ENCODE data around the gene NBEA. TPM values are rescaled to one million over a fixed set of nuclear protein-coding genes. Genes with fewer than 3 reads are reported as not detected.

NBEA gene
- total RNA-seq, 1 donor from 2014 or later, result 23.5 TPM

DNA sequence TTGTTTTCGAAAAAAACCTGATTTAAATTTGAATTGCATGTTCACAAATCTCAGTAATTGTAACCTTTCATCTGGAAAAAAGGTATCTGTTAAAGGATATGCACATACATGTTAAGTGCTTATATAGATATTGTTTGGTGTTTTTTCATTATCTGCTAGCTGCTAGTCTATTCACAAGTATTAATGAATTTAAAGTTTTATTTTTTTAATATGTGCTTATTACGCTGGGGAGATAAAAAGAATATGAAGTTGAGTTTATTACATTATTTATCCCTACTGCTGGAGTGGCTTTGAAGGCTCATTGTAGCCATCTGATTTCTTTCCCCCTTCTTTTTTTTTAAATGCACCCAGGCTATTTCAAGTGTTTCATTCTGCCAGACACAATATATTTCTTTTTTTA, 538.3 kb downstream of the NBEA start:
- Histone ChIP-seq H3K36me3 (ENCODE audit: control insufficient read depth in 3 of 3, insufficient read depth in 3 of 3, low read length in 3 of 3) (no peaks in the 10 kb centered on the region), H3K27ac (ENCODE audit: low read depth, low read length) (no peak overlapping the region), H3K9ac (ENCODE audit: low read depth in 1 of 3, low read length in 3 of 3) (no peak overlapping the region), H3K4me1 (ENCODE audit: control insufficient read depth in 3 of 3, insufficient read depth in 3 of 3, low read length in 3 of 3) (peaks cover 0 to 5% (median 4%) of the 10 kb centered on the region in 3 donors), H3K27me3 (ENCODE audit: control insufficient read depth in 3 of 3, insufficient read depth in 3 of 3, low read length in 3 of 3) (no peaks in the 10 kb centered on the region), H3K9me3 (ENCODE audit: control insufficient read depth in 3 of 3, low read length in 3 of 3) (no peaks in the 10 kb centered on the region), H3K4me3 (ENCODE audit: low read length in 3 of 3) (no peak overlapping the region)

DNA sequence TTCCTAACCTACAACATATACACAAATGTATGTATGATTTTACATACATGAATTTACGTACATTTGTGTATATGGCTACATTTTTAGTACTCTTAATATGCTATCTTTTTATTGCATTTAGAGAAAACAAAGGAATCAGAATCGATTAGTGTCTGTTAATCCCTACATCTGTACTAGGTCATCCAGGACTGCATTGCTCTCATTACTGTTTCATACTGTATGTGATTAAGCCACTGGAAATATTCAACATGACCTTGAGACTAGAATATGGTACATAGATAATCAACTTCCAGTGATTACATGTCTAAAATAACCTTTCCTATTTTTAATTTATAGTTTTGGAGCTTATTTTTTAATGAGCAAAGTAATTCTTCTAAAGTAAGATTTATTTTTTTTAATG, 539.7 kb downstream of the NBEA start:
- no peaks in the 10 kb centered on the region for H3K36me3 ChIP-seq (ENCODE audit: control insufficient read depth in 3 of 3, insufficient read depth in 3 of 3, low read length in 3 of 3)
- H3K9ac ChIP-seq (ENCODE audit: low read depth in 1 of 3, low read length in 3 of 3), result no peak overlapping the region
- no peaks in the 10 kb centered on the region for H3K9me3 ChIP-seq (ENCODE audit: control insufficient read depth in 3 of 3, low read length in 3 of 3)
- no peaks in the 10 kb centered on the region for H3K27me3 ChIP-seq (ENCODE audit: control insufficient read depth in 3 of 3, insufficient read depth in 3 of 3, low read length in 3 of 3)
- H3K27ac ChIP-seq (ENCODE audit: low read depth, low read length), result no peak overlapping the region
- no peak overlapping the region for H3K4me3 ChIP-seq (ENCODE audit: low read length in 3 of 3)
- peaks cover 0 to under 1% (median 0%) of the 10 kb centered on the region in 3 donors for H3K4me1 ChIP-seq (ENCODE audit: control insufficient read depth in 3 of 3, insufficient read depth in 3 of 3, low read length in 3 of 3)

DNA sequence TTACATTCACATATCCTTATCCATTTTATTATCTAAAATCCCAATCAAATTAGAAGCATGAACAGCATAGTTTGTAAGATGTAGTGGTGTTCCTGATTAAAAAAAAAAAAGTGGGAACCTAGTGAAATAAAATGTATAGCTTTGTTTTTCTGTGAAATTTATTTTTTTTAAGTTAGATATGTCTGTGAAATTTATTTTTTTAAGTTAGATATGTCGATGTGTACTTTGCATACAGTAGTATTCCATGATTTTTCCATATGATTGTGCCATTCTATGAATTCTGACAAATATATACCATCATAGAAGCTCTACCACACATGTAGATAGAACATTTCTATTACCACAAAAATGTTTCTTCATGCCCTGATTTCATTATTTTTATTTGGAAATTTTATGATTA, 540.5 kb downstream of the NBEA start:
- H3K4me3 ChIP-seq (ENCODE audit: low read length in 3 of 3), result no peak overlapping the region
- H3K27me3 ChIP-seq (ENCODE audit: control insufficient read depth in 3 of 3, insufficient read depth in 3 of 3, low read length in 3 of 3), result no peaks in the 10 kb centered on the region
- H3K9me3 ChIP-seq (ENCODE audit: control insufficient read depth in 3 of 3, low read length in 3 of 3), result no peaks in the 10 kb centered on the region
- H3K4me1 ChIP-seq (ENCODE audit: control insufficient read depth in 3 of 3, insufficient read depth in 3 of 3, low read length in 3 of 3), result no peaks in the 10 kb centered on the region
- no peaks in the 10 kb centered on the region for H3K36me3 ChIP-seq (ENCODE audit: control insufficient read depth in 3 of 3, insufficient read depth in 3 of 3, low read length in 3 of 3)
- no peak overlapping the region for H3K9ac ChIP-seq (ENCODE audit: low read depth in 1 of 3, low read length in 3 of 3)
- no peak overlapping the region for H3K27ac ChIP-seq (ENCODE audit: low read depth, low read length)

DNA sequence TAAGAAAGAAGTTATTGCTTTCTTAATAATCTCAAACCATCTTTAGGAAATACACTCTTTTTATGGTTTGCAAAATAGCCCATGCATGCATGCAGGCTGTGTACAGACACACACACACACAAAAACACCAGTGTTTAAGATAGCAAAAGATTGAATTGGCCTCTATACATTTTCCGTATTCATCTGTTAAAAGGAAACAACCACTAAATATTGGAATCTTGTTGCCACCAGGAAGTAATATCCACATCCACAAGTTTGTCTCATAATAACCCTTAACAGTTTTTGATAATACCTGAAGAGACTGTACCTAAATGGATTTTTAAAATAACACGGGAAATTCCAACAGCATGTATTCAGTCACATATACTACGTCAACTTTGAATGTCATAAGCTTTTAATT, 541.7 kb downstream of the NBEA start:
- H3K9ac ChIP-seq (ENCODE audit: low read depth in 1 of 3, low read length in 3 of 3), result no peak overlapping the region
- H3K4me1 ChIP-seq (ENCODE audit: control insufficient read depth in 3 of 3, insufficient read depth in 3 of 3, low read length in 3 of 3), result no peaks in the 10 kb centered on the region
- H3K9me3 ChIP-seq (ENCODE audit: control insufficient read depth in 3 of 3, low read length in 3 of 3), result no peaks in the 10 kb centered on the region
- no peaks in the 10 kb centered on the region for H3K36me3 ChIP-seq (ENCODE audit: control insufficient read depth in 3 of 3, insufficient read depth in 3 of 3, low read length in 3 of 3)
- no peak overlapping the region for H3K27ac ChIP-seq (ENCODE audit: low read depth, low read length)
- no peaks in the 10 kb centered on the region for H3K27me3 ChIP-seq (ENCODE audit: control insufficient read depth in 3 of 3, insufficient read depth in 3 of 3, low read length in 3 of 3)
- H3K4me3 ChIP-seq (ENCODE audit: low read length in 3 of 3), result no peak overlapping the region

- H3K9ac ChIP-seq (ENCODE audit: low read depth in 1 of 3, low read length in 3 of 3), result no peak overlapping the region
- no peaks in the 10 kb centered on the region for H3K4me1 ChIP-seq (ENCODE audit: control insufficient read depth in 3 of 3, insufficient read depth in 3 of 3, low read length in 3 of 3)
- no peak overlapping the region for H3K27ac ChIP-seq (ENCODE audit: low read depth, low read length)
- H3K4me3 ChIP-seq (ENCODE audit: low read length in 3 of 3), result no peak overlapping the region
- H3K27me3 ChIP-seq (ENCODE audit: control insufficient read depth in 3 of 3, insufficient read depth in 3 of 3, low read length in 3 of 3), result no peaks in the 10 kb centered on the region
- no peaks in the 10 kb centered on the region for H3K36me3 ChIP-seq (ENCODE audit: control insufficient read depth in 3 of 3, insufficient read depth in 3 of 3, low read length in 3 of 3)
- H3K9me3 ChIP-seq (ENCODE audit: control insufficient read depth in 3 of 3, low read length in 3 of 3), result no peaks in the 10 kb centered on the region
These were observed 542.3 kb downstream of the NBEA start for GRCh38 chr13:35484384-35484783.

DNA sequence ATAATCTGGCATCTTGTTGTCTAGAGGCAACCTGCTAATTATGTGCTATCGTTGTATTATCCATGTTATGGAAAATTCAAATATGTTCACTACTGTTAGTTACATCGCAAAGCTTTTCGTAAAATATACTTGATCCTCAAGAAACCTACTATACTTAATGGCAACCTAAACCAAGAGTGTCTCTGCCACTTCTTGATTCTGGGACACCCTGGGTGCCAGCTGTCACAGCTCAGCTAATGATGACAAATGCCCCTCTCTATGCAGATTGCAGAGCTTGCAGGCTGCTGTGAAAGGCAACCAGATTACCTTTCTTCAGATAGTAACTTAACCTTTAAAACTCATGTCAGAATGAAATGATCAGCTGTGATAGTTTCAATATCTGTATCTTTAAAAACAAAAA, 543.4 kb downstream of the NBEA start:
- no peaks in the 10 kb centered on the region for H3K4me1 ChIP-seq (ENCODE audit: control insufficient read depth in 3 of 3, insufficient read depth in 3 of 3, low read length in 3 of 3)
- no peaks in the 10 kb centered on the region for H3K9me3 ChIP-seq (ENCODE audit: control insufficient read depth in 3 of 3, low read length in 3 of 3)
- no peak overlapping the region for H3K27ac ChIP-seq (ENCODE audit: low read depth, low read length)
- H3K4me3 ChIP-seq (ENCODE audit: low read length in 3 of 3), result no peak overlapping the region
- H3K36me3 ChIP-seq (ENCODE audit: control insufficient read depth in 3 of 3, insufficient read depth in 3 of 3, low read length in 3 of 3), result no peaks in the 10 kb centered on the region
- no peaks in the 10 kb centered on the region for H3K27me3 ChIP-seq (ENCODE audit: control insufficient read depth in 3 of 3, insufficient read depth in 3 of 3, low read length in 3 of 3)
- H3K9ac ChIP-seq (ENCODE audit: low read depth in 1 of 3, low read length in 3 of 3), result no peak overlapping the region

- no peak overlapping the region for H3K27ac ChIP-seq (ENCODE audit: low read depth, low read length)
- H3K4me1 ChIP-seq (ENCODE audit: control insufficient read depth in 3 of 3, insufficient read depth in 3 of 3, low read length in 3 of 3), result no peaks in the 10 kb centered on the region
- no peak overlapping the region for H3K9ac ChIP-seq (ENCODE audit: low read depth in 1 of 3, low read length in 3 of 3)
- H3K4me3 ChIP-seq (ENCODE audit: low read length in 3 of 3), result no peak overlapping the region
- no peaks in the 10 kb centered on the region for H3K27me3 ChIP-seq (ENCODE audit: control insufficient read depth in 3 of 3, insufficient read depth in 3 of 3, low read length in 3 of 3)
- H3K9me3 ChIP-seq (ENCODE audit: control insufficient read depth in 3 of 3, low read length in 3 of 3), result no peaks in the 10 kb centered on the region
- no peaks in the 10 kb centered on the region for H3K36me3 ChIP-seq (ENCODE audit: control insufficient read depth in 3 of 3, insufficient read depth in 3 of 3, low read length in 3 of 3)
These were observed 547.0 kb downstream of the NBEA start for GRCh38 chr13:35489050-35489449.

GRCh38 chr13:35496006-35496405, 553.9 kb downstream of the NBEA start:
- no peaks in the 10 kb centered on the region for H3K27me3 ChIP-seq (ENCODE audit: control insufficient read depth in 3 of 3, insufficient read depth in 3 of 3, low read length in 3 of 3)
- H3K9ac ChIP-seq (ENCODE audit: low read depth in 1 of 3, low read length in 3 of 3), result no peak overlapping the region
- no peak overlapping the region for H3K4me3 ChIP-seq (ENCODE audit: low read length in 3 of 3)
- no peaks in the 10 kb centered on the region for H3K9me3 ChIP-seq (ENCODE audit: control insufficient read depth in 3 of 3, low read length in 3 of 3)
- no peaks in the 10 kb centered on the region for H3K4me1 ChIP-seq (ENCODE audit: control insufficient read depth in 3 of 3, insufficient read depth in 3 of 3, low read length in 3 of 3)
- no peaks in the 10 kb centered on the region for H3K36me3 ChIP-seq (ENCODE audit: control insufficient read depth in 3 of 3, insufficient read depth in 3 of 3, low read length in 3 of 3)
- no peak overlapping the region for H3K27ac ChIP-seq (ENCODE audit: low read depth, low read length)

GRCh38 chr13:35496761-35497386, 554.8 kb downstream of the NBEA start:
- no peaks in the 10 kb centered on the region for H3K36me3 ChIP-seq (ENCODE audit: control insufficient read depth in 3 of 3, insufficient read depth in 3 of 3, low read length in 3 of 3)
- H3K9me3 ChIP-seq (ENCODE audit: control insufficient read depth in 3 of 3, low read length in 3 of 3), result no peaks in the 10 kb centered on the region
- H3K27me3 ChIP-seq (ENCODE audit: control insufficient read depth in 3 of 3, insufficient read depth in 3 of 3, low read length in 3 of 3), result no peaks in the 10 kb centered on the region
- no peak overlapping the region for H3K9ac ChIP-seq (ENCODE audit: low read depth in 1 of 3, low read length in 3 of 3)
- no peak overlapping the region for H3K4me3 ChIP-seq (ENCODE audit: low read length in 3 of 3)
- no peaks in the 10 kb centered on the region for H3K4me1 ChIP-seq (ENCODE audit: control insufficient read depth in 3 of 3, insufficient read depth in 3 of 3, low read length in 3 of 3)
- H3K27ac ChIP-seq (ENCODE audit: low read depth, low read length), result no peak overlapping the region

DNA sequence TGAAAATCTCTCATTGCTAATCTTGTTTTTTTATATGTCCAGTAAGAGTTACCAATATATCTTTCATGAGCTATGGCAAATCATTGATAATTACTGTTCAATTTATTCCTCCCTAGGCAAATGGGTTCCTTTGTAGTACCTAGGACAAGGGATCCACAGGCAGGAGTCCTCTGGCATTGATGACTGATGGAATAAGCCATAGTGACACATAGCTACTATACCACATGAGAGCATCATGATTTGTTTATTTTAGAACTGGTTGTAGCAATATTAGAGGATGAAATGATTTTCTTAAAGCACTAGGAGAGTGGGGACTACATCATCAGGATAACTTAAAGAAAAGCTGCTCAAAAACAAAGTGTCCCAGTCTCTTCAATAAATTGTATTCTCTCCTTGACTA, 556.2 kb downstream of the NBEA start:
- no peaks in the 10 kb centered on the region for H3K4me1 ChIP-seq (ENCODE audit: control insufficient read depth in 3 of 3, insufficient read depth in 3 of 3, low read length in 3 of 3)
- H3K27me3 ChIP-seq (ENCODE audit: control insufficient read depth in 3 of 3, insufficient read depth in 3 of 3, low read length in 3 of 3), result no peaks in the 10 kb centered on the region
- H3K27ac ChIP-seq (ENCODE audit: low read depth, low read length), result no peak overlapping the region
- no peak overlapping the region for H3K4me3 ChIP-seq (ENCODE audit: low read length in 3 of 3)
- no peaks in the 10 kb centered on the region for H3K9me3 ChIP-seq (ENCODE audit: control insufficient read depth in 3 of 3, low read length in 3 of 3)
- H3K36me3 ChIP-seq (ENCODE audit: control insufficient read depth in 3 of 3, insufficient read depth in 3 of 3, low read length in 3 of 3), result no peaks in the 10 kb centered on the region
- H3K9ac ChIP-seq (ENCODE audit: low read depth in 1 of 3, low read length in 3 of 3), result no peak overlapping the region

All from skeletal muscle tissue (tissue), 4 donors.